CD14-positive monocyte (primary cell): Measurements from ENCODE around the gene PTGES2. TPM values are rescaled to one million over a fixed set of nuclear protein-coding genes. Genes with fewer than 3 reads are reported as not detected.

Source experiments
- DNase-seq, 3 donors: peaks; one replicate each; pipeline ENCODE4 v3.0.0-alpha.2; 2011 to 2022
- H2AFZ ChIP-seq: 2 replicates; pipeline ENCODE4 v1.6.0; 2012; ENCODE audit warnings: mild to moderate bottlenecking, low read depth, low read length, inconsistent platforms; ENCODE audit not compliant: insufficient read depth, poor library complexity, severe bottlenecking
- H3K27ac ChIP-seq, 2 donors: 1 replicate in 1 of 2; 2 replicates in 1 of 2; pipeline ENCODE4 v1.5.1; 2012 to 2013; ENCODE audit warnings: low read length in 2 of 2, control low read depth in 1 of 2, inconsistent platforms in 1 of 2, low read depth in 1 of 2, mild to moderate bottlenecking in 1 of 2
- H3K27me3 ChIP-seq, 2 donors: one replicate each; pipeline versions ENCODE4 v1.6.0 to v1.6.1; 2011 to 2013; ENCODE audit warnings: low read length in 2 of 2; ENCODE audit not compliant: control insufficient read depth in 2 of 2, insufficient read depth in 2 of 2
- H3K36me3 ChIP-seq, 2 donors: replicated peaks in 1 of 2; 1 replicate in 1 of 2; 2 replicates in 1 of 2; pipeline versions ENCODE4 v1.5.1 to v1.6.1; 2012 to 2013; ENCODE audit warnings: low read length in 2 of 2, control low read depth in 1 of 2, inconsistent platforms in 1 of 2, mild to moderate bottlenecking in 1 of 2; ENCODE audit not compliant: insufficient read depth in 2 of 2, control insufficient read depth in 1 of 2
- H3K4me1 ChIP-seq, 2 donors: 1 replicate in 1 of 2; 2 replicates in 1 of 2; pipeline versions ENCODE4 v1.5.1 to v1.6.1; 2012 to 2013; ENCODE audit warnings: low read length in 2 of 2, control low read depth in 1 of 2, inconsistent platforms in 1 of 2, mild to moderate bottlenecking in 1 of 2, moderate library complexity in 1 of 2; ENCODE audit not compliant: insufficient read depth in 2 of 2, control insufficient read depth in 1 of 2
- H3K4me2 ChIP-seq: replicated peaks from 2 replicates; pipeline ENCODE3; 2012; ENCODE audit warnings: low read length, moderate library complexity, mild to moderate bottlenecking; ENCODE audit not compliant: poor library complexity, severe bottlenecking; ENCODE audit errors: extremely low read depth
- H3K4me3 ChIP-seq, 3 experiments: fragments of 200-600 bp in 1 of 3; sonication (generic) in 1 of 3; replicated peaks in 1 of 3; 1 replicate in 2 of 3; 2 replicates in 1 of 3; pipeline ENCODE4 v1.5.1; 2011 to 2013; ENCODE audit warnings: low read length in 3 of 3, mild to moderate bottlenecking in 3 of 3, control low read depth in 2 of 3, low read depth in 2 of 3, inconsistent platforms in 1 of 3, moderate library complexity in 1 of 3
- H3K79me2 ChIP-seq: 2 replicates; pipeline ENCODE4 v1.6.0; 2012; ENCODE audit warnings: mild to moderate bottlenecking, control low read depth, inconsistent platforms, low read length, moderate library complexity; ENCODE audit not compliant: insufficient read depth
- H3K9ac ChIP-seq: 2 replicates; pipeline ENCODE4 v1.6.0; 2017; ENCODE audit warnings: low read length, mild to moderate bottlenecking; ENCODE audit not compliant: insufficient read depth, poor library complexity, severe bottlenecking
- H3K9me3 ChIP-seq, 2 donors: replicated peaks in 1 of 2; 1 replicate in 1 of 2; 2 replicates in 1 of 2; pipeline versions ENCODE4 v1.5.1 to v1.6.1; 2012 to 2013; ENCODE audit warnings: low read length in 2 of 2, control low read depth in 1 of 2; ENCODE audit not compliant: control insufficient read depth in 1 of 2, insufficient read depth in 1 of 2
- H4K20me1 ChIP-seq: 2 replicates; pipeline ENCODE4 v1.6.0; 2012; ENCODE audit warnings: mild to moderate bottlenecking, low read length, control low read depth, moderate library complexity; ENCODE audit not compliant: insufficient read depth
- H3K27ac Mint-ChIP-seq, 7 donors: one replicate each; pipeline ENCODE4 v1.8.0; 2020; ENCODE audit warnings: mild to moderate bottlenecking in 7 of 7, mixed read lengths in 7 of 7, moderate library complexity in 6 of 7, inconsistent platforms in 2 of 7
- H3K27me3 Mint-ChIP-seq, 3 donors: one replicate each; pipeline ENCODE4 v1.8.0; 2021 to 2022; ENCODE audit warnings: low read depth in 3 of 3, mild to moderate bottlenecking in 3 of 3, mixed read lengths in 3 of 3, moderate library complexity in 3 of 3, inconsistent platforms in 1 of 3
- H3K36me3 Mint-ChIP-seq, 2 donors: one replicate each; pipeline ENCODE4 v1.8.0; 2020; ENCODE audit warnings: mixed read lengths in 2 of 2, inconsistent platforms in 1 of 2, mild to moderate bottlenecking in 1 of 2
- H3K4me1 Mint-ChIP-seq: one replicate; pipeline ENCODE4 v1.8.0; 2020; ENCODE audit warnings: mild to moderate bottlenecking, mixed read lengths
- H3K4me3 Mint-ChIP-seq, 2 donors: one replicate each; pipeline ENCODE4 v1.8.0; 2020; ENCODE audit warnings: mild to moderate bottlenecking in 2 of 2, mixed read lengths in 2 of 2, moderate library complexity in 1 of 2
- H3K9me3 Mint-ChIP-seq, 7 donors: one replicate each; pipeline ENCODE4 v1.8.0; 2020 to 2022; ENCODE audit warnings: mixed read lengths in 7 of 7, mild to moderate bottlenecking in 6 of 7, moderate library complexity in 6 of 7, inconsistent platforms in 2 of 7
- WGBS: methylation state at CpG from one replicate; pipeline ENCODE4 v1.1.5; 2013; ENCODE audit warnings: missing lambda C conversion rate; ENCODE audit not compliant: insufficient coverage; 5-methylcytosine and 5-hydroxymethylcytosine counted together
- intact Hi-C, 2 donors: fragments of 100-400 bp; cut with micrococcal nuclease; formaldehyde crosslinking; loops; one replicate each; pipeline versions ENCODE4 v1.15.0 to v1.15.1; 2023
- polyA plus RNA-seq, 3 donors: library from polyadenylated mRNA; depleted of rRNA in 1 of 3; unstranded in 2 of 3; stranded (reverse) in 1 of 3; fragments of 300-500 nt in 2 of 3; fragments of >200 nt in 1 of 3; fragmentation: Illumina TruSeq in 2 of 3; gene quantifications; 1 replicate in 2 of 3; 2 replicates in 1 of 3; pipeline ENCODE4 v1.2.3, GENCODE V29; 2012 to 2021
- TF ChIP-seq, protein P1 (sequence below): fragments of 200-600 bp; IDR thresholded peaks from one replicate; pipeline ENCODE4 v1.8.0; 2022; ENCODE audit warnings: antibody characterized with exemption, mild to moderate bottlenecking

PTGES2 gene
- polyA plus RNA-seq, 3 donors, result 42.0 to 71.5 (median 49.4) TPM

DNA sequence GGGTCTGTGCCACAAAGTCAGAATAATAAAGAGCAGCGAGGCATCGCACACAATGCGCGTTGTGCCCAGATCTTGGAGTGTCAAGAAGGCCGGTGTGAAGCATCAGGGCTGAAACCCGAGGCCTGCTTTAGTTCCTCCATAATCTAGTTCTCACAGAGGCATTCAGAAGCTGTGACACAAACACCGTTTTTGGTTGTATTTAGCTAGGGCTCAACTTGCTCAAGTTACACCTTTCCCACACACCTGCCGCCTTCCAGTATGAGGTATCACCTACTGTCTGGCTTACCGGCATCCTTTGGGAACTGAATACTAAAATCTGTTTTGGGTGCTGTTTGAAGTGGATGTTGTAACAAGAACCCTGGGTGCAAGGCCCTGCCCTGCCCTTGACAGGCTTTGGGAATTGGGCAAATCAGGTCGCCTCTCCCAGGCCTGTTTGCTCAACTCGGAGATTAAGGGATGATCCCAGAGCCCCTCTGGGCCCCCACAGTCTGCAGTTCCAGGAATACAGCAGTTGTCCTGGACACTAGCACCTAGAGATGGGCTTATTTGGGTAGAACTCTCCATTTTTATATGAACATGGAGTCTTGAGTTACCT lies 32.5 kb downstream of the PTGES2 start:
- no peaks in the 10 kb centered on the region for H3K9me3 ChIP-seq
- no peaks in the 10 kb centered on the region for H3K27me3 ChIP-seq
- H3K4me1 ChIP-seq, result peaks cover 75 to 85% of the 10 kb centered on the region in 2 donors
- Mint-ChIP-seq H3K27me3 (no peaks in the 10 kb centered on the region), H3K4me3 (no peak overlapping the region), H3K36me3 (peaks cover 6 to 32% of the 10 kb centered on the region in 2 donors), H3K4me1 (peaks cover 78% of the 10 kb centered on the region), H3K9me3 (no peaks in the 10 kb centered on the region), H3K27ac (peak overlapping the region; percentile 97 to 100 (median 100))
- H3K79me2 ChIP-seq, result peaks cover 84% of the 10 kb centered on the region
- H3K27ac ChIP-seq, result peak overlapping the region; percentile 93 to 97
- TF ChIP-seq, protein P1, sequence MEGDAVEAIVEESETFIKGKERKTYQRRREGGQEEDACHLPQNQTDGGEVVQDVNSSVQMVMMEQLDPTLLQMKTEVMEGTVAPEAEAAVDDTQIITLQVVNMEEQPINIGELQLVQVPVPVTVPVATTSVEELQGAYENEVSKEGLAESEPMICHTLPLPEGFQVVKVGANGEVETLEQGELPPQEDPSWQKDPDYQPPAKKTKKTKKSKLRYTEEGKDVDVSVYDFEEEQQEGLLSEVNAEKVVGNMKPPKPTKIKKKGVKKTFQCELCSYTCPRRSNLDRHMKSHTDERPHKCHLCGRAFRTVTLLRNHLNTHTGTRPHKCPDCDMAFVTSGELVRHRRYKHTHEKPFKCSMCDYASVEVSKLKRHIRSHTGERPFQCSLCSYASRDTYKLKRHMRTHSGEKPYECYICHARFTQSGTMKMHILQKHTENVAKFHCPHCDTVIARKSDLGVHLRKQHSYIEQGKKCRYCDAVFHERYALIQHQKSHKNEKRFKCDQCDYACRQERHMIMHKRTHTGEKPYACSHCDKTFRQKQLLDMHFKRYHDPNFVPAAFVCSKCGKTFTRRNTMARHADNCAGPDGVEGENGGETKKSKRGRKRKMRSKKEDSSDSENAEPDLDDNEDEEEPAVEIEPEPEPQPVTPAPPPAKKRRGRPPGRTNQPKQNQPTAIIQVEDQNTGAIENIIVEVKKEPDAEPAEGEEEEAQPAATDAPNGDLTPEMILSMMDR, result no peak
- H3K9ac ChIP-seq, result peak overlapping the region; percentile 60
- H3K4me3 ChIP-seq, result peak overlapping the region in 1 of 3 experiments; percentile 46
- intact Hi-C loops, result loop anchor here in 1 of 2 donors (5.0 kb wide), 1 partner anchor 43 kb away; no protein-coding TSS in a partner anchor
- DNase-seq, result no peak
- WGBS, result 71% methylated on average over 8 of the region's 11 CpGs
- H3K4me2 ChIP-seq, result peak overlapping the region; percentile 68
- peaks cover 62% of the 10 kb centered on the region for H4K20me1 ChIP-seq
- no peak overlapping the region for H2AFZ ChIP-seq
- H3K36me3 ChIP-seq, result no peaks in the 10 kb centered on the region

DNA sequence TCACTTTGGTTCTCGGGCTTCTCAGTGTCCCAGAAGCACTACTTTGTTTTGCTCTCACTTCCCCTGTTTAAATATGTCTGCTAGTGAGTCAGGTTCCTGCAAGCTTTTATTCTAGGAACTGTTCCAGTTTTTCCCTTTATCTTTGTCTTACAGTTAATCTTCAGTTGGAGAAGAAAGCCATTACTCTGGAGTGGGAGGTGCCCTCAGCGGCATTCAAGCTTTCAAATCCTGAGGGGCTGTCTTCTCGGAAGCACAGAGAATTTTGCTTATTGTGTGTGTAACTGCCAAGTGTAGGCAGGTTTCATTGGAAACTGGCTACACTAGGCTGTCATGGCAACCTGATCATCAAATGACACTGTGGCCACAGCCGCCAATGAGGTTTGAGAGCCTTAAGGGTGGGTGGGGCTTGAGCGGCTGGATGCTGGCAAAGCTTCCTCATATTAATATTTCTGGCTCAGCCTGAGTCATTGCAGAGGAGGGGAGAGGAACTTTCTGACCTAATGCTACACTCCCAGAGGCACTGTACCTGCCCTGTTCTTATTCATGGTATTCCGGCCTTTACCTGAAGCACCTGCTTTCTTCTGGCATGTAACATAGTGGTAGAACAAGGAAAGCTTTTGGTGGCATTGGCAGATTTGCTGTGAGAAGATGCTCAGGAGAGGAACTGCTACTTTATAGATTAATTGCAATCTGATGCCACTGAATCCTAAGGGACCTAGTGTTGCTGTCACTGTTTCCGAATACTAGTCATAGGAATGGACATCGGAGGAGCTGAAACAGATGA lies 33.2 kb downstream of the PTGES2 start:
- Histone ChIP-seq H3K9me3 (no peaks in the 10 kb centered on the region), H4K20me1 (peaks cover 63% of the 10 kb centered on the region), H3K79me2 (peaks cover 84% of the 10 kb centered on the region), H3K36me3 (no peaks in the 10 kb centered on the region), H3K27me3 (no peaks in the 10 kb centered on the region), H3K4me2 (peak overlapping the region; percentile 68), H3K9ac (peak overlapping the region; percentile 60), H3K27ac (peak overlapping the region; percentile 93 to 97), H2AFZ (no peak overlapping the region), H3K4me3 (peak overlapping the region in 1 of 3 experiments; percentile 46), H3K4me1 (peaks cover 68 to 78% of the 10 kb centered on the region in 2 donors)
- Mint-ChIP-seq H3K27ac (peak overlapping the region; percentile 97 to 100 (median 100)), H3K4me3 (peak overlapping the region; percentile 69 to 78), H3K36me3 (peaks cover 9 to 29% of the 10 kb centered on the region in 2 donors), H3K27me3 (no peaks in the 10 kb centered on the region), H3K4me1 (peaks cover 77% of the 10 kb centered on the region), H3K9me3 (no peaks in the 10 kb centered on the region)
- TF ChIP-seq, protein P1, result no peak
- WGBS, result 34% methylated on average over 5 of the region's 8 CpGs
- intact Hi-C loops, result loop anchor here in 1 of 2 donors (5.0 kb wide), 1 partner anchor 42 kb away; no protein-coding TSS in a partner anchor
- DNase-seq, result peak; percentile 91 to 97 (median 96)
